Measurements from ENCODE around the gene PARG.
"Not testable (repeated sequence)": the region's sequence is repeated elsewhere in the genome, so short reads cannot be mapped to it uniquely, and the experiment has no call there.

PARG gene

DNA sequence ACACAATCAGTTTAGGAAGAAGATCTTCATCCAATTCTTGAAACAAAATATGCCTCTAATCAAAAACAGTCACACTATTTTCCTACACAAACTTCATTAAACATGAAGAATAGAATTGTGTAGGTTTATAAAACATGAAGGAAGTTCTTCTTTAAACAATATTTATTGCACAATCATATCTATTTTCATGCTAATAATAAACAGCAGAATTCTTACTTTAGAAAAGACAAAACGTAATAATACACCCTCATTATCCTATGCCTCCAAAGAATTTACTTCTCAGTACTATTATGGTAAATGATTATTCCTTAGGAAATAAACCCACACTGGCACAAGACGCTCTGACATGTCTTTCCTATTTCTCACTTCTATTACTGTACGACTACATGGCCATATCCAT, 41.4 kb downstream of the PARG start:
- no CpG with 5 or more reads among the region's 3 CpGs for WGBS, 2 experiments (ENCODE audit: insufficient coverage in 2 of 2)
- not testable (repeated sequence) for H3K36me3 ChIP-seq (ENCODE audit: control insufficient read depth, insufficient read depth, low read length); H3K9me3 ChIP-seq (ENCODE audit: control insufficient read depth, low read length); H3K27ac ChIP-seq (ENCODE audit: low read depth, low read length, severe bottlenecking); H3K4me3 ChIP-seq (ENCODE audit: extremely low read depth, insufficient read depth, low read length, poor library complexity, severe bottlenecking); H3K4me1 ChIP-seq (ENCODE audit: control insufficient read depth, insufficient read depth, low read length, poor library complexity, severe bottlenecking)

DNA sequence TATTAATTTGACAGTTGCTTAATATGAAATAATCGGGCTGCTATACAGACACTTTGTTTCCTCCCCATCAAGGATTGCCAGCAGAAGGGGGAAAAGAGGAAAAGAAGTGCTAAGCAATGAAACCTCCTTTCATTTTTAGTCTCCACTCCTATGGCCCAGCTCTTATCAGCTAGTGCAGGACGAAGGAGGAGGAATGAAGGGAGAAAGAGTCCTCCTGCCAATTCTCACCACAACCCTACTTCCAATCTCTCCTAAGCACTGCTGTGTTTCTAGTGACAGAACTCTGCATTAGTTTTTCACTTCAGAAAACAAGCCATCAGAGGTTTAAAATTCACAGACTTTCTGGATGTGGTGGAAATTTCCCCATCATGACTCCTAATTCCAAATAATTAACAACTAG, 41.8 kb downstream of the PARG start:
- H3K4me1 ChIP-seq (ENCODE audit: control insufficient read depth, insufficient read depth, low read length, poor library complexity, severe bottlenecking); H3K36me3 ChIP-seq (ENCODE audit: control insufficient read depth, insufficient read depth, low read length); H3K9me3 ChIP-seq (ENCODE audit: control insufficient read depth, low read length); H3K27ac ChIP-seq (ENCODE audit: low read depth, low read length, severe bottlenecking); H3K4me3 ChIP-seq (ENCODE audit: extremely low read depth, insufficient read depth, low read length, poor library complexity, severe bottlenecking): not testable (repeated sequence)
- whole genome bisulfite sequencing, 2 experiments (ENCODE audit: insufficient coverage in 2 of 2): no CpG with 5 or more reads among the region's 2 CpGs

DNA sequence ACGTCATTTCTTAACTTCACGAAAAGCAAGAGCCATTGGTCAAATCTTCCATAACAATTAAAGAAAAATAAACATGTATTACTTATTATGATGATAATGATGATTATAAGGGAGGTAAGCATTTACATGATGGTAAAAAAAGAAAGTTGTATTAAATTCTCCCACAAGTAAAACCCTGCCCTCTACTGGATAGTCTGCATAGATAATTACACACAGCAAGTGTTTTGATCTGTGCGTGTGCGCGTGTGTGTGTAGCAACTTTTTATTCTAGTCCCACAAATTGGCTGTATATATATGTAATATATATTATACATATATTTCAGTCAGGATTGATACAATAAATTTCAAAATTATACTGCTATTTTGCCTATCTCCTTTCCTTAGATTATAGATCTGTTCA, 51.8 kb downstream of the PARG start:
- no CpG with 5 or more reads among the region's 5 CpGs for WGBS, 2 experiments (ENCODE audit: insufficient coverage in 2 of 2)
- H3K4me1 ChIP-seq (ENCODE audit: control insufficient read depth, insufficient read depth, low read length, poor library complexity, severe bottlenecking); H3K27ac ChIP-seq (ENCODE audit: low read depth, low read length, severe bottlenecking); H3K36me3 ChIP-seq (ENCODE audit: control insufficient read depth, insufficient read depth, low read length); H3K9me3 ChIP-seq (ENCODE audit: control insufficient read depth, low read length); H3K4me3 ChIP-seq (ENCODE audit: extremely low read depth, insufficient read depth, low read length, poor library complexity, severe bottlenecking): not testable (repeated sequence)

DNA sequence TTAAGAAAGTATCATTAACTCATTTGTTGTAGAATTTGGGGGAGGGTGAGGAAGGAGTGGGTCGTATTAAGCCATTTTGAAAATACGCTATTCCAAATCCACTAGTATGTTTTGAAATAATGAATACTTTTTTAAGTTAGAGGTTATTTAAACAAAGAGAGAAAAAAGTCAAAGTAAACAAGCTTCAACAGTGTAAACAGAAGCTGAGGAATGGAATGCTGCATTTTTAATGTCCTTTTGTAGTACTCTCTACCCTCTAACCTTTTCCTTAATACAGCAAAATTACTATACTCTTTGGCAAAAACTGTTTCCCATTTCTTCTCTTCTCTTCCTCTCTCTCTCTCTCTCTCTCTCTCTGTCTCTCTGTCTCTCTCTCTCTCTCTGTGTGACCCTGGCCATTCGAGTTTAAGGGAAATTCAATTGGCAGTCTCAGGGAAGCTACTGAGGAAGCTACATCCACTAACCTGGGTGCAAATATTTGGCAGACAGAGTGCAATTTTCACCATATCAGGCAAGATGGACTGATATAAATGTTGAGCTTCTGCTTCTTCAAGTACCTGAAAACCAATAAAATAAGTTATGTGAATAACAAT, 57.0 kb downstream of the PARG start:
- WGBS, 2 experiments (ENCODE audit: insufficient coverage in 2 of 2): 100% methylated on average over 1 of the region's 3 CpGs; no CpG with 5 or more reads in 1 of the 2 experiments
- not testable (repeated sequence) for H3K4me1 ChIP-seq (ENCODE audit: control insufficient read depth, insufficient read depth, low read length, poor library complexity, severe bottlenecking); H3K9me3 ChIP-seq (ENCODE audit: control insufficient read depth, low read length); H3K4me3 ChIP-seq (ENCODE audit: extremely low read depth, insufficient read depth, low read length, poor library complexity, severe bottlenecking); H3K36me3 ChIP-seq (ENCODE audit: control insufficient read depth, insufficient read depth, low read length); H3K27ac ChIP-seq (ENCODE audit: low read depth, low read length, severe bottlenecking)

DNA sequence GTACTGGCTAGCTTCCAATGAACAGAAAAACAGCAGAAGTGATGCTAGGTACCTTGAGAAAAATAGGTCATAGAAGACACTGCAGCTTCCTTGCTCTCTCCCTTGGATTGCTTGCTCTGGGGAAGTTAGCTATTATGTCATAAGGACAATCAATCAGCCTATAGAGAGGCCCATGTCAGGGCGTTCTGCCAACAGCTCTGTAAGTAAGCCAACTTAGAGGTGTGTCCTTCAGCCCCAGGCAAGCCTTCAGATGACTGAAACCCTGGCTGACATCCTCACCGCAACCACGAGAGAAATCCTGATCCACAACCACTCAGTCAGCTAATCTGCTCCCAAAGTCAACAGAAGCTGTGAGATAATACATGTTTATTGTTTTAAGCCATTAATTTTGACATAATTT, 58.0 kb downstream of the PARG start:
- not testable (repeated sequence) for H3K4me1 ChIP-seq (ENCODE audit: control insufficient read depth, insufficient read depth, low read length, poor library complexity, severe bottlenecking); H3K9me3 ChIP-seq (ENCODE audit: control insufficient read depth, low read length); H3K36me3 ChIP-seq (ENCODE audit: control insufficient read depth, insufficient read depth, low read length); H3K27ac ChIP-seq (ENCODE audit: low read depth, low read length, severe bottlenecking); H3K4me3 ChIP-seq (ENCODE audit: extremely low read depth, insufficient read depth, low read length, poor library complexity, severe bottlenecking)
- no CpG with 5 or more reads among the region's 3 CpGs for WGBS, 2 experiments (ENCODE audit: insufficient coverage in 2 of 2)

DNA sequence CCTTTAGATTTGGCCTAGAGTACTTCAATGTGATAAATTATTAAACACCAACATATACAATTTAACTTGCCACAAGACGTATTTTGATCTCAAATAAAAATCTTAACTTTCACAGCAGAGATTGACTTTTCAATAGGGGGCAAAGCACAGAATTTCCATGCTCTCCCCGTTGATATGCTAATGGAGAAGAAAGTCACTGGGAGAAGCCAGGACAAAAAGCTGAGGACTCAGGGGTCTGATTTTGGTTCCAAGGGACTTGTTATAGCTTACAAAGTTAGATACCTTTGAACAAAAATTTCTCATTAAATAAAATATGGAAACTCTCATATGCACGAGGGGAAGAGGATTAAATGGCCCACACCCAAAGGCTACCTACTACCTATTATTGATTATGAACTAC, 59.5 kb downstream of the PARG start:
- not testable (repeated sequence) for H3K36me3 ChIP-seq (ENCODE audit: control insufficient read depth, insufficient read depth, low read length); H3K4me1 ChIP-seq (ENCODE audit: control insufficient read depth, insufficient read depth, low read length, poor library complexity, severe bottlenecking); H3K4me3 ChIP-seq (ENCODE audit: extremely low read depth, insufficient read depth, low read length, poor library complexity, severe bottlenecking); H3K9me3 ChIP-seq (ENCODE audit: control insufficient read depth, low read length); H3K27ac ChIP-seq (ENCODE audit: low read depth, low read length, severe bottlenecking)
- no CpG with 5 or more reads among the region's 3 CpGs for whole genome bisulfite sequencing, 2 experiments (ENCODE audit: insufficient coverage in 2 of 2)

DNA sequence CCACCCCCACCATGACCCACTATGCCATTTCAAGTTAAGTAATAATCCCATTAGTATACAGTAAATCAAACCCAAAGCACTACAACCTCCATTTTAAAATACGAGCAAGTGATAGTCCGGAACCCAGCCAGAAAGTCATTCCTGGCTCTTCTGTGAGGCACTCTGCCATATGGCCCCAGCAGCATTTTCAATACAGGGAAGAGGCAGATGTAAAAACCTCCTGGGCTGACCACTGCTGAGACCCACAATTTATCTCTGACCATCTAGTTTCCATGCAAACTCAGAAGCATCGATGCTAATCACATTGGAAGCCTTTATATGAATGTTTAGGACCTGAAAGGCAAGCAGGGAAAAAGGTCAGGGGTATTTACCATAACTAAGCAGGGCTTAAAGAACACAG, 69.1 kb downstream of the PARG start:
- H3K27ac ChIP-seq (ENCODE audit: low read depth, low read length, severe bottlenecking); H3K9me3 ChIP-seq (ENCODE audit: control insufficient read depth, low read length); H3K4me1 ChIP-seq (ENCODE audit: control insufficient read depth, insufficient read depth, low read length, poor library complexity, severe bottlenecking); H3K4me3 ChIP-seq (ENCODE audit: extremely low read depth, insufficient read depth, low read length, poor library complexity, severe bottlenecking); H3K36me3 ChIP-seq (ENCODE audit: control insufficient read depth, insufficient read depth, low read length): not testable (repeated sequence)
- no CpG with 5 or more reads among the region's 3 CpGs for WGBS, 2 experiments (ENCODE audit: insufficient coverage in 2 of 2)

DNA sequence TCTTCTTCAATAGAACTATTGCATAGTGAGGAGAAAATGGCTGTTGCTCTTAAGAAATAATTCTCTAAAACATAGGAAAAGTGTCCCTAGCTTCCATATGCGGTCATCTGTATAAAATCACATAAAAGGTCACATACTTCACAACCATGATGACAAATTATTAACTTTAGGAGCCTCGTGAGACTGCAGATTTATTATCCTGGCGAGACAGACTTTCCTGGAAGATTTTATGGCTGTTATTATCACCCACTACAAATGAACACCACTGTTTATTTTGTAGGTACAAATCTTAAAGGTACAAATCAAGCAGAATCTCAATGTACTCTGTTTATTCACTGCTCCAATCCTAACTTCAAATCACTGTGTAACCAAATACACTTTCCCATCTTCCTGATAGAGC, 70.4 kb downstream of the PARG start:
- H3K4me3 ChIP-seq (ENCODE audit: extremely low read depth, insufficient read depth, low read length, poor library complexity, severe bottlenecking); H3K4me1 ChIP-seq (ENCODE audit: control insufficient read depth, insufficient read depth, low read length, poor library complexity, severe bottlenecking); H3K36me3 ChIP-seq (ENCODE audit: control insufficient read depth, insufficient read depth, low read length); H3K9me3 ChIP-seq (ENCODE audit: control insufficient read depth, low read length); H3K27ac ChIP-seq (ENCODE audit: low read depth, low read length, severe bottlenecking): not testable (repeated sequence)
- WGBS, 2 experiments (ENCODE audit: insufficient coverage in 2 of 2): no CpG with 5 or more reads among the region's 3 CpGs

DNA sequence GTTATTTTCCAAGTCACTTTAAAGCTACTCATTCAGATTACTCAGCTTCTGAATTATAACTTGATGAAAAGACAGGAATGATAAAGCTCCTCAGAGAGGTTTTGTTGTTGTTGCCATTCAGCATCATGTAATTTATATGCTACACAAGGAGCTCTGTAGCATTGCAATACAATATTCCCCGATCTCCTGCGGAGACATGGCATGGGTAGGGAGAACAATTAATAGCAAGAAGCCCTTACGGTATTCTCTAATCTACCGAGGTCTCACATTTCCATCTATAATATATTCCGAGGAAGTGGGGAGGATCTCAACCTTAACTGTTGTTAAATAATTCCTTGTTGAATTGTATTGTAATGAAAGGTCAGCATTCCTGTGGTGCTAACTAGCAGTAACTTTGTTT, 81.9 kb downstream of the PARG start:
- H3K9me3 ChIP-seq (ENCODE audit: control insufficient read depth, low read length); H3K36me3 ChIP-seq (ENCODE audit: control insufficient read depth, insufficient read depth, low read length); H3K4me1 ChIP-seq (ENCODE audit: control insufficient read depth, insufficient read depth, low read length, poor library complexity, severe bottlenecking); H3K4me3 ChIP-seq (ENCODE audit: extremely low read depth, insufficient read depth, low read length, poor library complexity, severe bottlenecking); H3K27ac ChIP-seq (ENCODE audit: low read depth, low read length, severe bottlenecking): not testable (repeated sequence)
- no CpG with 5 or more reads among the region's 5 CpGs for WGBS, 2 experiments (ENCODE audit: insufficient coverage in 2 of 2)

DNA sequence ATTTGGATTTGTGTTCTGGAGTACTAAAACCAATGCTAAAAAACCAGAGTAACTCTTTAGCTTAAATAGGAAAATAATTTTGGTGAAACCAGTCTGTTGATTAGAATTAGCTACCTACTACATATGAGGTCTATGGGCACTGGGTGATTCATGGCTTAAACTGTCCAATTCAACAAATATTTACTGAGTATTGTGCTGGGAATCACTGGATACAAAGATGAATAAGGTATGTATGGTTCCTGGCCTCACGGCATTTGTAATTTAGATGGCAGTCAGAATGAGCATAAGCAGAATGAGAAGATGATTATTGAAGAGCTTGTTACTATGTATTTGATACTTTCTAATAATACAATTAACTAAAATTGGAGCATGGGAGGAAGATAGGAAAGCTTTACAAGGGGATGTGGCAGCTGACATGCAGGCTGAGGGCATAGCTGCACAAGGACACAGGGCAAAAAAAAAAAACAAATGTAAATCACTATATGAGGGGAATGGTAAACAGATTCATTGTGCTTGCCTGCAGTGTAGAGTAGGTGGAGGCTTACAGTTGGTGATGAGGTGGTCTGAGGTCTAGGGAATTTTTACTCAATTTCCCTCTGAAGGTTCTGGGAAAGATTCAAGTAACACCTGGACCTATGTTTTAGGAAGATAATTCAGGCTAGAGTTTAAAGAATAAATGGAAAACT, 83.0 kb downstream of the PARG start:
- not testable (repeated sequence) for H3K4me1 ChIP-seq (ENCODE audit: control insufficient read depth, insufficient read depth, low read length, poor library complexity, severe bottlenecking); H3K9me3 ChIP-seq (ENCODE audit: control insufficient read depth, low read length); H3K4me3 ChIP-seq (ENCODE audit: extremely low read depth, insufficient read depth, low read length, poor library complexity, severe bottlenecking); H3K36me3 ChIP-seq (ENCODE audit: control insufficient read depth, insufficient read depth, low read length); H3K27ac ChIP-seq (ENCODE audit: low read depth, low read length, severe bottlenecking)
- no CpG with 5 or more reads among the region's 1 CpG for WGBS, 2 experiments (ENCODE audit: insufficient coverage in 2 of 2)

DNA sequence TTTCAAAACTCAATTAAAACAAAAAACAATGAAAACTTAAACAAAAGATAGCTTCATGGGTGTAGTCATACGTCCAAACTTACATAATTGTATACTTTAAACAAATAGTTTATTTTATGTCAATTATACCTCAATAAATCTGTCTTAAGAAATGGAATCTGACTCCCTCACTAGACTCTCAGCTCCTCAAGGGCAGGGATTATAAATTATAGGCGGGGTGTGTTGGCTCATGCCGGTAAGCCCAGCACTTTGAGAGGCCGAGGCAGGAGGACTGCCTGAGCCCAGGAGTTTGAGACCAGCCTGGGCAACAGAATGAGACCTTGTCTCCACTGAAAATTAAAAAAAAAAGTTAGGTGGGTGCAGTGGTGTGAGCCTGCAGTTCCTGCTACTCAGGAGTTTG, 92.3 kb downstream of the PARG start:
- not testable (repeated sequence) for H3K27ac ChIP-seq (ENCODE audit: low read depth, low read length, severe bottlenecking); H3K9me3 ChIP-seq (ENCODE audit: control insufficient read depth, low read length)
- WGBS, 2 experiments (ENCODE audit: insufficient coverage in 2 of 2): no CpG with 5 or more reads among the region's 4 CpGs

More for the DNA sequence above, 92.3 kb downstream of the PARG start:
- H3K4me3 ChIP-seq (ENCODE audit: extremely low read depth, insufficient read depth, low read length, poor library complexity, severe bottlenecking); H3K36me3 ChIP-seq (ENCODE audit: control insufficient read depth, insufficient read depth, low read length); H3K4me1 ChIP-seq (ENCODE audit: control insufficient read depth, insufficient read depth, low read length, poor library complexity, severe bottlenecking): not testable (repeated sequence)
